HUES6 (cell line): Measurements from ENCODE around the gene PNMA6E.

Source experiments
- H3K27ac ChIP-seq: 2 replicates; pipeline ENCODE4 v1.7.0; 2013; ENCODE audit warnings: low read depth, mild to moderate bottlenecking, low read length, inconsistent platforms
- H3K27me3 ChIP-seq: 2 replicates; pipeline ENCODE4 v1.6.1; 2013; ENCODE audit warnings: low read length; ENCODE audit not compliant: control insufficient read depth, insufficient read depth
- H3K36me3 ChIP-seq: 2 replicates; pipeline ENCODE4 v1.6.1; 2013; ENCODE audit warnings: low read length; ENCODE audit not compliant: control insufficient read depth, insufficient read depth
- H3K4me1 ChIP-seq: 2 replicates; pipeline ENCODE4 v1.6.1; 2013; ENCODE audit warnings: low read length; ENCODE audit not compliant: control insufficient read depth, insufficient read depth
- H3K4me3 ChIP-seq: 2 replicates; pipeline ENCODE4 v1.5.1; 2013; ENCODE audit warnings: low read depth, low read length
- H3K9ac ChIP-seq: one replicate; pipeline ENCODE4 v1.6.1; 2013; ENCODE audit warnings: mild to moderate bottlenecking, low read length
- H3K9me3 ChIP-seq: 2 replicates; pipeline ENCODE4 v1.6.1; 2013; ENCODE audit warnings: low read depth, low read length; ENCODE audit not compliant: control insufficient read depth, insufficient read depth

The PNMA6E gene

DNA sequence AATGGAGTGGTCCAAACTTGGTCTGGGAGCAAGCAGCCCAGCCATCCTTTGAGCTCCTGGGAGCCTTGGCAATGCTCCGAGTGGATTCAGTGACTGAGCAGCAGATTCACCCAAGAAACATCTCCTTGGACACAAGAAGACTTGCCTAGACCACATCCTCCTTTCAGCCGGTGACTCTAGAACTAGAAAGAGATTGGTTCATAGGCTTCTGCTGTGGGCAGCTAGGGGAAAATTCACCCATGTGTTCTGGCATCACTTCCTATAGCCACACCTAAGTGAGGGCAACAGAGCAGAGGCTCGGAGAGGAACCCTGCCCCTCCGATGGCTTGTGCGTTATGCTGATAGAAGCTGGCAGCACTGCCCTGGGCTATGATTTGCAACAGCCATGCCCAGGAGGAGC, 51.2 kb downstream of the PNMA6E start:
- H3K27ac ChIP-seq = no peak overlapping the region
- no peaks in the 10 kb centered on the region for H3K27me3 ChIP-seq
- no peak overlapping the region for H3K9ac ChIP-seq
- H3K9me3 ChIP-seq = peaks cover 52% of the 10 kb centered on the region; the same call in 1 of the 2 replicates
- H3K4me3 ChIP-seq = no peak overlapping the region
- H3K4me1 ChIP-seq = peaks cover 6% of the 10 kb centered on the region; the same call in 1 of the 2 replicates
- H3K36me3 ChIP-seq = peaks cover 43% of the 10 kb centered on the region

DNA sequence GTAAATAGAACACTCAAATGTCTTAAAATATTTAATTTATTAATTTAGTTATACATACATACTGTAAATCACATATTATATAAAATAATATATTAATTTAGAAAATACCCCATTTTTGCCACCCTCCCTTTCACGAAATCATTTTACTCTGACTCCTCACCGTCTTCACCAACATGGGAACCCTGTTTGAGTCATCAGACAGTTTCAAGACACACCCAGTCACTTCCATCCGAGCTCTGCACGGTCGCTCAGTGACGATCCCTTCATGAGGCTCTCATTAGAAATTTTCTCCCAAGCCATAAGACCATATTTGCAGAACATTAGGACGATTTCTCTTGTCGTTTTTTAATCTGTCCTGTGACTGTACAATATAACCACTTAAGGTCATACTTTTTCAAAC, 52.7 kb downstream of the PNMA6E start:
- H3K27me3 ChIP-seq = no peaks in the 10 kb centered on the region
- no peak overlapping the region for H3K27ac ChIP-seq
- H3K4me3 ChIP-seq = no peak overlapping the region
- peaks cover 54% of the 10 kb centered on the region; the same call in 1 of the 2 replicates for H3K9me3 ChIP-seq
- H3K4me1 ChIP-seq = peaks cover 6% of the 10 kb centered on the region; the same call in 1 of the 2 replicates
- peaks cover 59% of the 10 kb centered on the region for H3K36me3 ChIP-seq
- H3K9ac ChIP-seq = no peak overlapping the region

DNA sequence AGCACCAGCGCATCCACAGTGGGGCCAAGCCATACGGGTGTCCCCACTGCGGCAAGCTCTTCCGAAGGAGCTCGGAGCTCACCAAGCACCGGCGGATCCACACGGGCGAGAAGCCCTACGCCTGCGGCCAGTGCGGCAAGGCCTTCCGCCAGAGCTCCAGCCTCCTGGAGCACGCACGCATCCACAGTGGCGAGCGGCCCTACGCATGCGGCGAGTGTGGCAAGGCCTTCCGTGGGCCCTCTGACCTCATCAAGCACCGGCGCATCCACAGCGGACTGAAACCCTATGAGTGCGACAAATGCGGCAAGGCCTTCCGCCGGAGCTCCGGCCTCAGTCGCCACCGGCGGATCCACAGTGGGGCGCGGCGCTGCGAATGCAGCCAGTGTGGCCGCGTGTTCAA, 53.6 kb downstream of the PNMA6E start:
- peaks cover 59% of the 10 kb centered on the region for H3K36me3 ChIP-seq
- no peaks in the 10 kb centered on the region for H3K27me3 ChIP-seq
- no peak overlapping the region for H3K27ac ChIP-seq
- no peaks in the 10 kb centered on the region for H3K4me1 ChIP-seq
- no peak overlapping the region for H3K4me3 ChIP-seq
- peaks cover 45% of the 10 kb centered on the region; the same call in 1 of the 2 replicates for H3K9me3 ChIP-seq
- no peak overlapping the region for H3K9ac ChIP-seq
